HG03060 (cell line): ENCODE results near the gene ERC1.

Experiments
- ATAC-seq: cut with Tn5 transposase; IDR thresholded peaks from one replicate; pipeline ENCODE4 v1.9.1; 2021; ENCODE audit warnings: low read depth, moderate number of reproducible peaks; ENCODE audit not compliant: unreplicated experiment

ERC1 gene

DNA sequence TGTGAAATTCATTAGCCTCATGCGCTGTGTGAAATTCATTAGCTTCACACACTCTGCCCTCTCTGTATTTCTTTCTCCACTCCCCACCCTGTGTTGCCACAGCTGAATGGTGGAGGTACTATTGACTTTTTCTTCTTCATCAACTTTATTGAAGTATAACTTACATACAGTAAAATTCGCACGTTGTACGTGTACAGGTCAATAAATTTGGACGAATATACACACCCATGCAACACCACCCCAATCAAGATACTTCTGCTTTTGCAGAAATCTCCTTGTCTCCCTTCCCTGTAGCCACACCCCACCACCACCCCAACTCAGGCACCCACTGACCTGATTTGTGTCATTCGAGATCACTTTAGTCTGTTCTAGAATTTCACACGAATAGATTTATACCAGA is 551.6 kb downstream of the ERC1 start:
- ATAC-seq, result no peak

DNA sequence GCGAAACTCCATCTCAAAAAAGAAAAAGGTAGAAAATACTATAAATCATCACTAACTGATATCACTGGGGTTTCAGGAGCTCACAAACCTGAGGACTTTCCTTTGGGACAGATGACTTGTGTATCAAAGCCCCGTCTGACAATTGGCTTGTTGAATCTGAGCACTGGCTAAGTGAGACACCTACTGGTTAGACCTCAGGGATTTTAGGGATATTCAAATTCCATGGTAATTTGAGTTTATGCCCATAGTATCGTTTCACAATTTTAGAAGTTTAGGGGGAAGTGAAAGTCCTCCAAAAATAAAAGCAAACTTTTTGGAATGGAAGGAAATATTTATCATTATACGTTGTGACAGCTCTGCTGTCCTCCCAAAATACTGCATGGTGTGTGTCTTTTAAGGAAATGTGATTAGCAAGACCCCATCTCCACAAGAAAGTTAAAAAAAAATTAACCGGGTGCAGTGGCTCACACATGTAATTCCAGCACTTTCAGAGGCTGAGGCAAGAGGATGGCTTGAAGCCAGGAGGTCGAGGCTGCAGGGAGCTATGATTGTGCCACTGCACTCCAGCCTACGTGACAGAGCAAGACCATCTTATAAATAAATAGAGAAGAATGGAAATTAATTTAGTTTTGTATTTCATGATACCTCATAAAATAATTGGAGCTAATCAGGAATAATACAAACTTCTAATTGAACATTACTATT is 554.1 kb downstream of the ERC1 start:
- ATAC-seq, result no peak
